HCT116 (cell line): ENCODE measurements around the gene CPT1B. TPM values are rescaled to one million over a fixed set of nuclear protein-coding genes. Genes with fewer than 3 reads are reported as not detected.

Experiments used
- ATAC-seq: fragments of 200-7000 bp; cut with Tn5 transposase; 2 replicates; pipeline ENCODE4 v1.9.1; 2020; ENCODE audit warnings: mild to moderate bottlenecking, moderate library complexity
- BruUV-seq: library from RNA; stranded (reverse); fragments of 400-500 nt; replicated peaks from 2 replicates; lab custom pipeline; 2021; lab: Mats Ljungman, UMichigan
- CTCF ChIA-PET: fragments of 300-600 bp; sonication (Branson Sonifier 250); formaldehyde crosslinking; loops from one replicate; lab custom pipeline; 2021; ENCODE audit warnings: antibody characterized with exemption; lab: Charles Lee
- POLR2A ChIA-PET: fragments of 300-600, 350-600 bp; sonication (Branson Sonifier 250); formaldehyde crosslinking; loops from one replicate; lab custom pipeline; 2021; ENCODE audit warnings: antibody characterized with exemption; lab: Charles Lee
- RAD21 ChIA-PET, 2 experiments: fragments of 300-600 bp; sonication (Branson Sonifier 250); formaldehyde crosslinking; loops; one replicate each; lab custom pipeline; 2023; ENCODE audit warnings: low total read pairs in 2 of 2; ENCODE audit not compliant: uncharacterized antibody in 2 of 2, unreplicated experiment in 2 of 2, low non-redundant PET in 1 of 2; lab: Charles Lee
- DNase-seq: peaks from one replicate; pipeline ENCODE4 v3.0.0-alpha.2; 2010; ENCODE audit warnings: low read depth, low spot score
- H2AFZ ChIP-seq: fragments of 200-600 bp; shearing (Covaris generic), sonication (generic); 2 replicates; pipeline ENCODE4 v1.6.1; 2017; ENCODE audit warnings: low read depth, mixed run types, mixed read lengths, antibody characterized with exemption, low read length; ENCODE audit not compliant: poor library complexity, severe bottlenecking
- H3K27ac ChIP-seq: 2 replicates; pipeline ENCODE4 v1.5.1; 2012; ENCODE audit warnings: low read depth, low read length
- H3K27me3 ChIP-seq: fragments of 200-600 bp; sonication (generic); 2 replicates; pipeline ENCODE4 v1.6.1; 2016; ENCODE audit warnings: mixed run types, low read length, mixed read lengths; ENCODE audit not compliant: insufficient read depth
- H3K36me3 ChIP-seq, 2 experiments: fragments of 200-500 bp in 1 of 2; fragments of 200-600 bp in 1 of 2; sonication (Bioruptor generic) in 1 of 2; sonication (generic) in 1 of 2; 2 replicates each; pipeline versions ENCODE4 v1.5.1 to v1.6.1; 2014 to 2016; ENCODE audit warnings: low read length in 2 of 2, inconsistent platforms in 1 of 2, mixed read lengths in 1 of 2, mixed run types in 1 of 2; ENCODE audit not compliant: insufficient read depth in 2 of 2, control insufficient read depth in 1 of 2
- H3K4me1 ChIP-seq, 2 experiments: fragments of 200-600 bp in 1 of 2; sonication (generic) in 1 of 2; 2 replicates each; pipeline versions ENCODE4 v1.5.1 to v1.6.1; 2012 to 2017; ENCODE audit warnings: low read length in 2 of 2, inconsistent platforms in 1 of 2, mild to moderate bottlenecking in 1 of 2, mixed read lengths in 1 of 2, mixed run types in 1 of 2, moderate library complexity in 1 of 2; ENCODE audit not compliant: insufficient read depth in 2 of 2, control insufficient read depth in 1 of 2
- H3K4me2 ChIP-seq: fragments of 200-600 bp; sonication (generic); 2 replicates; pipeline ENCODE4 v1.6.1; 2017; ENCODE audit warnings: mixed run types, low read length, mixed read lengths
- H3K4me3 ChIP-seq, 2 experiments: fragments of 200-600 bp in 1 of 2; sonication (generic) in 1 of 2; replicated peaks in 1 of 2; 2 replicates each; pipeline ENCODE4 v1.5.1; 2011 to 2016; ENCODE audit warnings: low read length in 2 of 2, control low read depth in 1 of 2, low read depth in 1 of 2, mild to moderate bottlenecking in 1 of 2, mixed read lengths in 1 of 2, mixed run types in 1 of 2
- H3K79me2 ChIP-seq: fragments of 200-600 bp; sonication (generic); 2 replicates; pipeline ENCODE4 v1.6.1; 2017; ENCODE audit warnings: mild to moderate bottlenecking, mixed run types, low read length, moderate library complexity, mixed read lengths; ENCODE audit not compliant: insufficient read depth
- H3K9ac ChIP-seq: fragments of 200-600 bp; sonication (generic); 2 replicates; pipeline ENCODE4 v1.6.1; 2016; ENCODE audit warnings: low read length, mixed read lengths
- H3K9me2 ChIP-seq: fragments of 200-600 bp; sonication (generic), shearing (Covaris generic); 2 replicates; pipeline ENCODE4 v1.6.1; 2017; ENCODE audit warnings: mixed run types, mild to moderate bottlenecking, moderate library complexity; ENCODE audit not compliant: insufficient read depth
- H3K9me3 ChIP-seq, 2 experiments: fragments of 200-500 bp in 1 of 2; fragments of 200-600 bp in 1 of 2; sonication (Bioruptor generic) in 1 of 2; sonication (generic) in 1 of 2; 2 replicates each; pipeline ENCODE4 v1.6.1; 2014 to 2017; ENCODE audit warnings: low read length in 2 of 2, mixed read lengths in 2 of 2, inconsistent platforms in 1 of 2, low read depth in 1 of 2, mild to moderate bottlenecking in 1 of 2, mixed run types in 1 of 2, moderate library complexity in 1 of 2; ENCODE audit not compliant: control insufficient read depth in 1 of 2, insufficient read depth in 1 of 2
- H4K20me1 ChIP-seq: fragments of 200-600 bp; sonication (generic), shearing (Covaris generic); 2 replicates; pipeline ENCODE4 v1.6.1; 2017; ENCODE audit warnings: mixed run types, mild to moderate bottlenecking, moderate library complexity; ENCODE audit not compliant: insufficient read depth
- CEBPB ChIP-seq: IDR thresholded peaks from 2 replicates; pipeline ENCODE4 v1.6.1; 2012; ENCODE audit warnings: low read depth
- EGR1 ChIP-seq: IDR thresholded peaks from 2 replicates; pipeline ENCODE4 v1.6.1; 2012; ENCODE audit warnings: low read depth
- ELF1 ChIP-seq: IDR thresholded peaks from 2 replicates; pipeline ENCODE4 v1.6.1; 2012; ENCODE audit warnings: low read depth, borderline replicate concordance
- EZH2 ChIP-seq: fragments of 200-600 bp; sonication (generic); IDR thresholded peaks from 2 replicates; pipeline ENCODE4 v1.6.1; 2017; ENCODE audit warnings: antibody characterized with exemption, mixed run types
- EZH2phosphoT487 ChIP-seq: fragments of 200-600 bp; IDR thresholded peaks from 2 replicates; pipeline ENCODE4 v1.6.1; 2018; ENCODE audit warnings: antibody characterized with exemption, borderline replicate concordance
- POLR2A ChIP-seq: IDR thresholded peaks from 2 replicates; pipeline ENCODE4 v1.7.0; 2011; ENCODE audit warnings: borderline replicate concordance; ENCODE audit not compliant: insufficient read depth, insufficient read length; ENCODE audit errors: extremely low read depth
- POLR2AphosphoS5 ChIP-seq: IDR thresholded peaks from 2 replicates; pipeline ENCODE4 v1.6.1; 2011; ENCODE audit warnings: mild to moderate bottlenecking, low read depth, low read length, moderate library complexity
- RAD21 ChIP-seq: IDR thresholded peaks from 2 replicates; pipeline ENCODE4 v1.6.1; 2012; ENCODE audit warnings: low read depth, mild to moderate bottlenecking
- SIN3A ChIP-seq: IDR thresholded peaks from 2 replicates; pipeline ENCODE4 v1.6.1; 2012; ENCODE audit warnings: low read depth
- SP1 ChIP-seq: IDR thresholded peaks from 2 replicates; pipeline ENCODE4 v1.6.1; 2012; ENCODE audit warnings: low read depth
- SRF ChIP-seq: IDR thresholded peaks from 2 replicates; pipeline ENCODE4 v1.6.1; 2012; ENCODE audit warnings: low read depth
- TCF7L2 ChIP-seq: IDR thresholded peaks from 2 replicates; pipeline ENCODE4 v1.7.0; 2011; ENCODE audit warnings: borderline replicate concordance, inconsistent platforms; ENCODE audit not compliant: insufficient read depth, insufficient read length; ENCODE audit errors: extremely low read depth
- YY1 ChIP-seq: IDR thresholded peaks from 2 replicates; pipeline ENCODE4 v1.6.1; 2011; ENCODE audit warnings: low read length, low read depth, moderate library complexity, mild to moderate bottlenecking; ENCODE audit not compliant: insufficient replicate concordance; ENCODE audit errors: extremely low read depth
- ZNF274 ChIP-seq: fragments of 200-500 bp; sonication (Bioruptor generic); IDR thresholded peaks from 2 replicates; pipeline ENCODE4 v1.6.1; 2014; ENCODE audit warnings: mild to moderate bottlenecking, low read depth, low read length, inconsistent platforms
- intact Hi-C: fragments of 100-400 bp; cut with micrococcal nuclease; formaldehyde crosslinking; loops from 2 replicates; pipeline ENCODE4 v1.10.0; 2022
- total RNA-seq: library from RNA; stranded (reverse); gene quantifications from one replicate; pipeline ENCODE4 v1.2.1, GENCODE V29; 2021; ENCODE audit not compliant: unreplicated experiment
- TF ChIP-seq, protein P1 (sequence below): IDR thresholded peaks from 2 replicates; pipeline ENCODE4 v1.6.1; 2012; ENCODE audit warnings: low read depth
- TF ChIP-seq, protein P2 (sequence below): IDR thresholded peaks from 2 replicates; pipeline ENCODE4 v1.6.1; 2012
- TF ChIP-seq, protein P3 (sequence below): IDR thresholded peaks from 2 replicates; pipeline ENCODE4 v1.6.1; 2011; ENCODE audit warnings: mild to moderate bottlenecking, low read length, moderate library complexity; ENCODE audit not compliant: insufficient replicate concordance; ENCODE audit errors: extremely low read depth

Gene CPT1B
- total RNA-seq, 1 experiment from 2014 or later, result 35.1 TPM

DNA sequence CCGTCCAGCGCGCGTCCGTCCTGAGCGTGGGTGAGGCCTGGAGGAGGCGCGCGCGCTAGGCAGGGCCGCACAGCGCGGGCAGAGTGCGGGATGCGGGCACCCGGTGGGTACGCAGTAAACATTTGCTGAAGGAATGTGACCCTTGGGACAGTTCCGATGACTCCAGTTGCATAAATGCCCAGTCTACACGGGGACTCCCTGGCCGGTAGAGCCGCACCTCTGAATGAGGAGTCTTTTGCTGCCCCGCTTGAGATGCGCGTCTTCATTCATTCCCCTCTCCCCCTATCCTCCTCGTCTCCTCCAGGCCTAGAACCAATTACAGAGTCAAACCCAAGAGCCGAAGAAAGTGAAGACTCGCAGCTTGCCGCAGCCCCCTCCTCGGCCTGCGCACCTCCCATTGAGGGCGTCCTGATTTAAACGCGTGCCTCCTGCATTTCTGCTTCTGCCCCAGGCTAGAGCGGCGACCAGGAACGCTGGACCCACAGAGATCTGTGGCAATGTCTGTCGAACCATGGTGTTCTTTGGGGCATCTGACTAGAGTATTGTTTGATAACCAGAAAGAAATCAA, 5.2 kb upstream of the CPT1B start (continued):
- TF ChIP-seq YY1 (no peak), CEBPB (no peak), RAD21 (no peak)
- TF ChIP-seq, all 23 proteins: peak for 3

DNA sequence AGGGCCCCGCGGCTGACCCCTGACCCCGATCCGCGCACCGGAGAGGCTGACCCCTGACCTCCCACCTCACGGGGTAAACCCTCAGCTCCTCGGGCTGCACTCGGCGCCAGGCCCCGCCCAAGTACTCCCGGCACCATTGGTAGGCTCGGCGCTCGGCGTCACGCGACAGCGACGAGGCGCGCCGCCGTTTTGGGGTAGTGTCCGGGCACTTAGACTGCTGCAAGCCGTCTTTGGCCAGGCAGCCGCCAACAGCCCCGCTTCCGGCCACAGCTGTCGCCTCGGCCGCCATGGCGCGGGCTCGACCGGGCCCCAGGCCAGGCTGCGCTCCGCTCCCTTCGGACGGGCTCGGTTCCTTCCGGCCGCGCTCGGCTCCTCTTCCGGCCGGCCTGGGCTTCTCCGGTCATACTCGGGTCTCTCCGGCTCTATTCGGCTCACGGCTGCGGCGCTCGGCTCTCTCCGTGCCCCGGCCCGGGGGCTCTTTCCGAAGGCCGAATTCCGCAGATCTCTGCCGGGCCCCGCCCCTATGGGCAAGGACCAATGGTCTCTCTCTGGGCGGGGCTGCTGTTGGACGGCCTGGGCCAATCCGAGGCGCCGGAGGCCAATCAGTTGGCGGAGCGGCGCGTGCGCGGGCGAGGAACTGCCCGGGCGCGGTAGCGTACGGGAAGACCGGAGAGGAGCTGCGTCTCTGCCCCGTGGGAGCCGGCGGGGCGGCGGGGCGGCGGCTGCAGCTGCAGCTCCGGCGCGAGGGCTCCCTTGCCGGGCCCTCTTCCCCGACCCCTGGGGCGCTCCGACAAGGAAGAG, 4.5 kb upstream of the CPT1B start, which contains the start of gene CHKB:
CHKB (minus strand) TSS at position 357 of the 801 bp plus-strand sequence; CDS start at position 289, 68 bp downstream.
- peak within 1 kb of the TSS; percentile 16 for H2AFZ ChIP-seq
- H3K27ac ChIP-seq, result peak within 1 kb of the TSS; percentile 99
- H3K4me3 ChIP-seq, result peak within 1 kb of the TSS; percentile 86 to 90
- RAD21 ChIA-PET, result no interaction called here
- peak; percentile 91 for DNase-seq
- intact Hi-C loops, result loop anchor here (2.0 kb wide), 1 partner anchor 30 kb away; no protein-coding TSS in a partner anchor
- POLR2A ChIA-PET, result interaction anchor here (1.3 to 2.1 kb wide), 2 partner anchors 20 to 57 kb away, joined by 8 read pairs; partner anchors contain the start of genes SCO2 and SYCE3
- peak within 1 kb of the TSS; percentile 97 for H3K4me2 ChIP-seq
- CTCF ChIA-PET, result interaction anchor here (1.4 to 1.6 kb wide), 2 partner anchors 20 to 38 kb away, joined by 3 to 4 read pairs; partner anchors contain the start of gene SYCE3
- peak within 1 kb of the TSS; percentile 90 for H3K9ac ChIP-seq
- H4K20me1 ChIP-seq, result no peaks in the 10 kb centered on the region
- BruUV-seq, result no TSS peak
- peaks cover 5 to 28% of the 10 kb centered on the region in 2 experiments for H3K4me1 ChIP-seq
- H3K27me3 ChIP-seq, result no peaks in the 10 kb centered on the region
- no peaks in the 10 kb centered on the region; a peak in 1 of 4 replicates for H3K36me3 ChIP-seq
- peaks cover 17% of the 10 kb centered on the region; the same call in 1 of the 2 replicates for H3K79me2 ChIP-seq
- no peaks in the 10 kb centered on the region for H3K9me2 ChIP-seq
- ATAC-seq, result peak; percentile 94
- no peaks in the 10 kb centered on the region for H3K9me3 ChIP-seq
- TF ChIP-seq ELF1 (no peak), RAD21 (no peak), POLR2AphosphoS5 (peak; percentile 88), SRF (no peak), EZH2phosphoT487 (no peak), YY1 (peak; percentile 54), TCF7L2 (no peak), EZH2 (no peak), ZNF274 (no peak), SIN3A (0 out of 2 replicates have a peak, but pooled peaks have one; percentile 48), SP1 (no peak; the same call in 1 of the 2 replicates), POLR2A (peak; percentile 90), EGR1 (no peak)
- TF ChIP-seq, protein P1, sequence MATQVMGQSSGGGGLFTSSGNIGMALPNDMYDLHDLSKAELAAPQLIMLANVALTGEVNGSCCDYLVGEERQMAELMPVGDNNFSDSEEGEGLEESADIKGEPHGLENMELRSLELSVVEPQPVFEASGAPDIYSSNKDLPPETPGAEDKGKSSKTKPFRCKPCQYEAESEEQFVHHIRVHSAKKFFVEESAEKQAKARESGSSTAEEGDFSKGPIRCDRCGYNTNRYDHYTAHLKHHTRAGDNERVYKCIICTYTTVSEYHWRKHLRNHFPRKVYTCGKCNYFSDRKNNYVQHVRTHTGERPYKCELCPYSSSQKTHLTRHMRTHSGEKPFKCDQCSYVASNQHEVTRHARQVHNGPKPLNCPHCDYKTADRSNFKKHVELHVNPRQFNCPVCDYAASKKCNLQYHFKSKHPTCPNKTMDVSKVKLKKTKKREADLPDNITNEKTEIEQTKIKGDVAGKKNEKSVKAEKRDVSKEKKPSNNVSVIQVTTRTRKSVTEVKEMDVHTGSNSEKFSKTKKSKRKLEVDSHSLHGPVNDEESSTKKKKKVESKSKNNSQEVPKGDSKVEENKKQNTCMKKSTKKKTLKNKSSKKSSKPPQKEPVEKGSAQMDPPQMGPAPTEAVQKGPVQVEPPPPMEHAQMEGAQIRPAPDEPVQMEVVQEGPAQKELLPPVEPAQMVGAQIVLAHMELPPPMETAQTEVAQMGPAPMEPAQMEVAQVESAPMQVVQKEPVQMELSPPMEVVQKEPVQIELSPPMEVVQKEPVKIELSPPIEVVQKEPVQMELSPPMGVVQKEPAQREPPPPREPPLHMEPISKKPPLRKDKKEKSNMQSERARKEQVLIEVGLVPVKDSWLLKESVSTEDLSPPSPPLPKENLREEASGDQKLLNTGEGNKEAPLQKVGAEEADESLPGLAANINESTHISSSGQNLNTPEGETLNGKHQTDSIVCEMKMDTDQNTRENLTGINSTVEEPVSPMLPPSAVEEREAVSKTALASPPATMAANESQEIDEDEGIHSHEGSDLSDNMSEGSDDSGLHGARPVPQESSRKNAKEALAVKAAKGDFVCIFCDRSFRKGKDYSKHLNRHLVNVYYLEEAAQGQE, result no peak
- TF ChIP-seq, protein P2, sequence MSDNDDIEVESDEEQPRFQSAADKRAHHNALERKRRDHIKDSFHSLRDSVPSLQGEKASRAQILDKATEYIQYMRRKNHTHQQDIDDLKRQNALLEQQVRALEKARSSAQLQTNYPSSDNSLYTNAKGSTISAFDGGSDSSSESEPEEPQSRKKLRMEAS, result peak; percentile 72
- TF ChIP-seq, protein P3, sequence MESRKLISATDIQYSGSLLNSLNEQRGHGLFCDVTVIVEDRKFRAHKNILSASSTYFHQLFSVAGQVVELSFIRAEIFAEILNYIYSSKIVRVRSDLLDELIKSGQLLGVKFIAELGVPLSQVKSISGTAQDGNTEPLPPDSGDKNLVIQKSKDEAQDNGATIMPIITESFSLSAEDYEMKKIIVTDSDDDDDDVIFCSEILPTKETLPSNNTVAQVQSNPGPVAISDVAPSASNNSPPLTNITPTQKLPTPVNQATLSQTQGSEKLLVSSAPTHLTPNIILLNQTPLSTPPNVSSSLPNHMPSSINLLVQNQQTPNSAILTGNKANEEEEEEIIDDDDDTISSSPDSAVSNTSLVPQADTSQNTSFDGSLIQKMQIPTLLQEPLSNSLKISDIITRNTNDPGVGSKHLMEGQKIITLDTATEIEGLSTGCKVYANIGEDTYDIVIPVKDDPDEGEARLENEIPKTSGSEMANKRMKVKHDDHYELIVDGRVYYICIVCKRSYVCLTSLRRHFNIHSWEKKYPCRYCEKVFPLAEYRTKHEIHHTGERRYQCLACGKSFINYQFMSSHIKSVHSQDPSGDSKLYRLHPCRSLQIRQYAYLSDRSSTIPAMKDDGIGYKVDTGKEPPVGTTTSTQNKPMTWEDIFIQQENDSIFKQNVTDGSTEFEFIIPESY, result no peak
